ENCODE data around the gene PLCD3. TPM values are rescaled to one million over a fixed set of nuclear protein-coding genes. Genes with fewer than 3 reads are reported as not detected.
A peak's percentile ranks its signal among the peaks of the same experiment; 100 is the strongest.

PLCD3 gene
- total and polyA plus RNA-seq, 9 of the 15 experiments (the other 6 are each of a cell fraction or from before 2014, with no cell fraction given): 0.20 to 22.6 (median 7.5) TPM

DNA sequence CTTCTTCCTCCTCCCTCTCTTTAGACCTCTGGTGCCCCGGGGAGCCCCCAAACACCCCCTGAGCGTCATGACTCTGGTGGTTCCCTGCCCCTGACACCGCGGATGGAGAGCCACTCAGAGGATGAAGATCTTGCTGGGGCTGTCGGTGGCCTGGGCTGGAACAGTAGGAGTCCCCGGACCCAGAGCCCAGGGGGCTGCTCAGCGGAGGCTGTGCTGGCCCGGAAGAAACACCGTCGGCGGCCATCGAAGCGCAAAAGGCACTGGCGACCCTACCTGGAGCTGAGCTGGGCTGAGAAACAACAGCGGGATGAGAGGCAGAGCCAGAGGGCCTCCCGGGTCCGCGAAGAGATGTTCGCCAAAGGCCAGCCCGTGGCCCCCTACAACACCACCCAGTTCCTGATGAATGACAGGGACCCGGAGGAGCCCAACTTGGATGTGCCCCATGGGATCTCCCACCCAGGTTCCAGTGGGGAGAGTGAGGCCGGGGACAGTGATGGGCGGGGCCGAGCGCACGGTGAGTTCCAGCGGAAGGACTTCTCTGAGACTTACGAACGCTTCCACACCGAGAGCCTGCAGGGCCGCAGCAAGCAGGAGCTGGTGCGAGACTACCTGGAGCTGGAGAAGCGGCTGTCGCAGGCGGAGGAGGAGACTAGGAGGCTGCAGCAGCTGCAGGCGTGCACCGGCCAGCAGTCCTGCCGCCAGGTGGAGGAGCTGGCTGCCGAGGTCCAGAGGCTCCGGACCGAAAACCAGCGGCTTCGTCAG is 36.9 kb upstream of the PLCD3 start:
- Histone ChIP-seq H3K9me1 (ENCODE audit: control insufficient read depth, insufficient read depth, low read length) (no peaks in the 10 kb centered on the region), H3K4me2 (ENCODE audit: insufficient read depth, low read length) (no peak overlapping the region), H2AFZ (ENCODE audit: low read depth, low read length) (no peak overlapping the region), H3K36me3 (ENCODE audit: control insufficient read depth, insufficient read depth, low read length) (no peaks in the 10 kb centered on the region), H3K9me3 (replicated peaks; ENCODE audit: control insufficient read depth, insufficient read depth, low read depth, low read length) (no peaks in the 10 kb centered on the region), H3K4me1 (replicated peaks in 1 of 2; ENCODE audit: control insufficient read depth in 2 of 2, insufficient read depth in 2 of 2, low read length in 2 of 2) (peaks cover 13 to 41% of the 10 kb centered on the region in 2 experiments; a peak in 4 of 5 replicates), H3K9ac (ENCODE audit: insufficient read depth in 1 of 2, low read depth in 2 of 2, low read length in 2 of 2) (peak overlapping the region in 1 of 2 experiments; percentile 48; a peak in 1 of 4 replicates), H3K79me2 (ENCODE audit: control insufficient read depth, insufficient read depth, low read length) (no peaks in the 10 kb centered on the region), H4K20me1 (replicated peaks; ENCODE audit: control insufficient read depth, insufficient read depth, low read length) (no peaks in the 10 kb centered on the region), H3K27ac (ENCODE audit: extremely low read depth, low read depth, low read length) (no peak overlapping the region), H3K4me3 (no peak overlapping the region), H3K27me3 (ENCODE audit: control insufficient read depth in 2 of 2, insufficient read depth in 2 of 2, low read length in 2 of 2) (no peaks in the 10 kb centered on the region)
- FAIRE-seq: no peak
- ChIA-PET CTCF (ENCODE audit: low intra/inter-chr PET ratio) (no interaction called here), POLR2A (interaction anchor here (0.6 to 7.9 kb wide), 3 partner anchors 8 to 20 kb away, joined by 3 to 73 read pairs (median 14); partner anchors contain the start of genes HEXIM1 and HEXIM2)
- in situ Hi-C loops (cut with MboI) (no loop called here), intact Hi-C loops (cut with micrococcal nuclease) (no loop called here)
- DNase-seq (ENCODE audit: extremely low read depth in 1 of 4, low spot score in 3 of 4): no peak
- TF ChIP-seq, protein P1, sequence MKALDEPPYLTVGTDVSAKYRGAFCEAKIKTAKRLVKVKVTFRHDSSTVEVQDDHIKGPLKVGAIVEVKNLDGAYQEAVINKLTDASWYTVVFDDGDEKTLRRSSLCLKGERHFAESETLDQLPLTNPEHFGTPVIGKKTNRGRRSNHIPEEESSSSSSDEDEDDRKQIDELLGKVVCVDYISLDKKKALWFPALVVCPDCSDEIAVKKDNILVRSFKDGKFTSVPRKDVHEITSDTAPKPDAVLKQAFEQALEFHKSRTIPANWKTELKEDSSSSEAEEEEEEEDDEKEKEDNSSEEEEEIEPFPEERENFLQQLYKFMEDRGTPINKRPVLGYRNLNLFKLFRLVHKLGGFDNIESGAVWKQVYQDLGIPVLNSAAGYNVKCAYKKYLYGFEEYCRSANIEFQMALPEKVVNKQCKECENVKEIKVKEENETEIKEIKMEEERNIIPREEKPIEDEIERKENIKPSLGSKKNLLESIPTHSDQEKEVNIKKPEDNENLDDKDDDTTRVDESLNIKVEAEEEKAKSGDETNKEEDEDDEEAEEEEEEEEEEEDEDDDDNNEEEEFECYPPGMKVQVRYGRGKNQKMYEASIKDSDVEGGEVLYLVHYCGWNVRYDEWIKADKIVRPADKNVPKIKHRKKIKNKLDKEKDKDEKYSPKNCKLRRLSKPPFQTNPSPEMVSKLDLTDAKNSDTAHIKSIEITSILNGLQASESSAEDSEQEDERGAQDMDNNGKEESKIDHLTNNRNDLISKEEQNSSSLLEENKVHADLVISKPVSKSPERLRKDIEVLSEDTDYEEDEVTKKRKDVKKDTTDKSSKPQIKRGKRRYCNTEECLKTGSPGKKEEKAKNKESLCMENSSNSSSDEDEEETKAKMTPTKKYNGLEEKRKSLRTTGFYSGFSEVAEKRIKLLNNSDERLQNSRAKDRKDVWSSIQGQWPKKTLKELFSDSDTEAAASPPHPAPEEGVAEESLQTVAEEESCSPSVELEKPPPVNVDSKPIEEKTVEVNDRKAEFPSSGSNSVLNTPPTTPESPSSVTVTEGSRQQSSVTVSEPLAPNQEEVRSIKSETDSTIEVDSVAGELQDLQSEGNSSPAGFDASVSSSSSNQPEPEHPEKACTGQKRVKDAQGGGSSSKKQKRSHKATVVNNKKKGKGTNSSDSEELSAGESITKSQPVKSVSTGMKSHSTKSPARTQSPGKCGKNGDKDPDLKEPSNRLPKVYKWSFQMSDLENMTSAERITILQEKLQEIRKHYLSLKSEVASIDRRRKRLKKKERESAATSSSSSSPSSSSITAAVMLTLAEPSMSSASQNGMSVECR (CRISPR knock-in tag; IDR thresholded peaks at IDR 0.05): no peak
- TF ChIP-seq MCM7 (IDR thresholded peaks at IDR 0.05) (no peak), SREBF2 (CRISPR knock-in tag; IDR thresholded peaks at IDR 0.05) (no peak), ZNF212 (CRISPR knock-in tag; IDR thresholded peaks at IDR 0.05) (no peak), POLR3G (IDR thresholded peaks at IDR 0.05; ENCODE audit: extremely low read depth, insufficient read length, insufficient replicate concordance) (no peak), RBM39 (optimal IDR thresholded peaks at IDR 0.05; ENCODE audit: low read depth, low read length) (no peak)
- TF ChIP-seq, protein P2, sequence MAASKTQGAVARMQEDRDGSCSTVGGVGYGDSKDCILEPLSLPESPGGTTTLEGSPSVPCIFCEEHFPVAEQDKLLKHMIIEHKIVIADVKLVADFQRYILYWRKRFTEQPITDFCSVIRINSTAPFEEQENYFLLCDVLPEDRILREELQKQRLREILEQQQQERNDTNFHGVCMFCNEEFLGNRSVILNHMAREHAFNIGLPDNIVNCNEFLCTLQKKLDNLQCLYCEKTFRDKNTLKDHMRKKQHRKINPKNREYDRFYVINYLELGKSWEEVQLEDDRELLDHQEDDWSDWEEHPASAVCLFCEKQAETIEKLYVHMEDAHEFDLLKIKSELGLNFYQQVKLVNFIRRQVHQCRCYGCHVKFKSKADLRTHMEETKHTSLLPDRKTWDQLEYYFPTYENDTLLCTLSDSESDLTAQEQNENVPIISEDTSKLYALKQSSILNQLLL (CRISPR knock-in tag; IDR thresholded peaks at IDR 0.05; ENCODE audit: borderline replicate concordance): no peak
- TF ChIP-seq, protein P3, sequence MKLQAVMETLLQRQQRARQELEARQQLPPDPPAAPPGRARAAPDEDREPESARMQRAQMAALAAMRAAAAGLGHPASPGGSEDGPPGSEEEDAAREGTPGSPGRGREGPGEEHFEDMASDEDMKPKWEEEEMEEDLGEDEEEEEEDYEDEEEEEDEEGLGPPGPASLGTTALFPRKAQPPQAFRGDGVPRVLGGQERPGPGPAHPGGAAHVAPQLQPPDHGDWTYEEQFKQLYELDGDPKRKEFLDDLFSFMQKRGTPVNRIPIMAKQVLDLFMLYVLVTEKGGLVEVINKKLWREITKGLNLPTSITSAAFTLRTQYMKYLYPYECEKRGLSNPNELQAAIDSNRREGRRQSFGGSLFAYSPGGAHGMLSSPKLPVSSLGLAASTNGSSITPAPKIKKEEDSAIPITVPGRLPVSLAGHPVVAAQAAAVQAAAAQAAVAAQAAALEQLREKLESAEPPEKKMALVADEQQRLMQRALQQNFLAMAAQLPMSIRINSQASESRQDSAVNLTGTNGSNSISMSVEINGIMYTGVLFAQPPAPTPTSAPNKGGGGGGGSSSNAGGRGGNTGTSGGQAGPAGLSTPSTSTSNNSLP (IDR thresholded peaks at IDR 0.05; ENCODE audit: borderline replicate concordance, low read depth, low read length): no peak
- 68% methylated on average over 43 of the region's 43 CpGs for WGBS (ENCODE audit: insufficient coverage, low coverage, missing lambda C conversion rate)
- ATAC-seq: no peak
- BruUV-seq (replicated peaks): no TSS peak

Data from K562 (cell line).